C4-2B (cell line): ENCODE results near the gene CBLN3.

Experiments used
- CTCF ChIP-seq: fragments of 450-650 bp; conservative IDR thresholded peaks from 2 replicates; pipeline ENCODE4 v1.5.1; 2017; ENCODE audit warnings: mild to moderate bottlenecking
- ZFX ChIP-seq: fragments of 450-650 bp; IDR thresholded peaks from 2 replicates; pipeline ENCODE4 v1.6.1; 2017

- TF ChIP-seq CTCF (no peak), ZFX (no peak)
Observed at GRCh38 chr14:24409192-24409591, 20.3 kb downstream of the CBLN3 start.
